CD4-positive, alpha-beta T cell treated with Interleukin-6 at 100 ng/mL for 8 hours (primary cell): ENCODE results near the gene WTAP.
"Not testable (repeated sequence)": the region's sequence is repeated elsewhere in the genome, so short reads cannot be mapped to it uniquely, and the experiment has no call there.

Source experiments
- DNase-seq: peaks from one replicate; pipeline ENCODE4 v3.0.0-alpha.2; 2020; ENCODE audit warnings: mixed read lengths, low spot score

The WTAP gene

DNA sequence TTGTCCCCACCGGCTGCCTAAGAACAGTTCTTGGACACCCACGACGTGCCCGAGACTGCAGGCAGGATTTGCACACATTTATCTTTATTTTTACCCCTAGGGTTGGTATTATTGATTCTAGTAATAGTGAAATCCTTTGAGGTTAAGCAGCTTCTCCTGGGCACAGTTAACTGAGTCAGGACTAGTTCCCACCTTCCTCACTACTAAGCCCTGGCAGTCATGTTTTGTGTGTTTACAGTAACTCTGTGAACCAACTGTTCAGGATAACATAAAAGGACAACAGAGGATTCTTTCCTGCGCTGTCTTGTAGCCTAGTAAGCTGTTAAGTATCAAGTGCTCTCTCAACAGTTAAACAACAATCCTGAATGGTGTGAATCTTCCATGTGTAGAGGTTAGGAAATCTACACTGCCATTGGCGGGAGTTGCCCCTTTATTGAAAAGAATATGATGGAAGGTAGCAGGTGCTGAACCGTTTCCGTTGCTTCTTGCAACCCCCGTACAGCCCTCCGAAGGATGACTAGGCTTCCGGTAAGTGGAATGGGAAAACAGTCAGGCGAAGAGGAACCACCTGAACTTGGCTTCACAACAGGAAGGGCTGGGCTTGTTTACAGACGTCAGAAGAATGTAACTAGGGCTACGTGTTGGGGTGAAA is 33.3 kb upstream of the WTAP start:
- DNase-seq: peak; percentile 47

GRCh38 chr6:159695984-159696383 is 31.3 kb upstream of the WTAP start:
- no peak for DNase-seq

DNA sequence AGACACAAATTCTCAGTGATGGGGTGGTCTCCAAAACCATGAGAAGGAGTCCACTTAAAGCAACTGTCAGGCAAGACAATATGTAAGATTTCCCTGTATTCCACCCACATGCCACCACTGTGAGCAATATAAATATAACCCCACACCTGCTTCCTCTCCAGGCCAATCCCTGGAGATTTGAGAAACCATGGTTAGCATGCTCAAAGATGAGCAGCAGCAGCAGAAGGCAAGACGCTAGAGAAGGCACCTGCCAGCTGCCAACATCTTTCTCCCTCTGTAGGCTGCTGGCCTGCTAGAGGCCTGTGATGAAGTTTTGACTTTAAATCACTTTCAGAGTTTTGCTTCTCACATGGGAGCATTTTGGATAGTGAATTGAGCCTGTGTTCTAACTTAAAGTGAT is 26.3 kb upstream of the WTAP start:
- DNase-seq: no peak

DNA sequence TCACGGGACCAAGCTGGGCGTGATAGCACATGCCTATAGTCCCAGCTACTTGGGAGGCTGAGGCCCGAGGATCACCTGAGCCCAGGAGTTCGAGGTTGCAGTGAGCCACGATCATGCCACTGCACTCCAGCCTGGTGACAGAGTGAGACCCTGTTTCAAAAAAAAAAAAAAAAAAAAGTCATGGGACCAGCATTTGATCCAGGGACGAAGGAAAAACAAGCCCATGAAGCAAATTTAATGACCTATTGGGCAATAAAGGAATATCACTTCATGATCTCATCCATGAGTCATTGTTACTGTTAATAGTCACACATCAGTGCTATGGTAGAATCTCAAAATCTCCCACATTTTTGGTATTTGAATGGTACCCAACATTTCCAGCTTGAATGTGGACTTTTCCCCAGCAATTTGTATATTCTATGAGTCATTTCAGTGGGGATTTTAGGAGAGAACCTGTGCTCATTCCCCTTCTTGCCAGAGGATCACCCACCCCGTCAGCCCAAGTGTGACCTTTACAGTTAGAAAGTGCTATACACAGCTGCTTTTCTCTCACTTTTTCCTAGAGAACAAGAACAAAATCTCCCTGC is 25.8 kb upstream of the WTAP start:
- DNase-seq: no peak

GRCh38 chr6:159710603-159711002 is 16.7 kb upstream of the WTAP start:
- DNase-seq: not testable (repeated sequence)

GRCh38 chr6:159712389-159712788 is 14.9 kb upstream of the WTAP start:
- not testable (repeated sequence) for DNase-seq

GRCh38 chr6:159713984-159714383 is 13.3 kb upstream of the WTAP start:
- DNase-seq: no peak

- no peak for DNase-seq
Observed at GRCh38 chr6:159714404-159714803, 12.9 kb upstream of the WTAP start.

DNA sequence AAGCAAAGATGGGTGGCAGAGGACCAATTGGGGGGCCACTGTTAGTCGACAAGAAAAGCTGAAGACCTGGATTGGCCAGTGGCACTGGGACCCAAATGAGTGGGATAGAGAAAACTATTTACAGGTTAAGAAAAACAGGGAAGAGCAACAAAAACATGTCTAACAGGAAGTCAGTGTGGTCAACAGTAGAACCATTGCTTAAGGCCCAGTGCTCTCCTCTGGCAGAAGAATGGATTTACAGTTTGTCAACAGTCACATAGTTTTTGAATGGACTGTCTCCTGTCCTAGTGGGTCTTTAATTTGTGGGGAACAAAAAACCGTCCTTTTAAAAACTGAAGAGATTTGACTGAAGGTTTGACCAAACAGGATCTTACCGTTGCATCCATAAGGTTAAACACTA is 12.1 kb upstream of the WTAP start:
- DNase-seq: no peak

DNA sequence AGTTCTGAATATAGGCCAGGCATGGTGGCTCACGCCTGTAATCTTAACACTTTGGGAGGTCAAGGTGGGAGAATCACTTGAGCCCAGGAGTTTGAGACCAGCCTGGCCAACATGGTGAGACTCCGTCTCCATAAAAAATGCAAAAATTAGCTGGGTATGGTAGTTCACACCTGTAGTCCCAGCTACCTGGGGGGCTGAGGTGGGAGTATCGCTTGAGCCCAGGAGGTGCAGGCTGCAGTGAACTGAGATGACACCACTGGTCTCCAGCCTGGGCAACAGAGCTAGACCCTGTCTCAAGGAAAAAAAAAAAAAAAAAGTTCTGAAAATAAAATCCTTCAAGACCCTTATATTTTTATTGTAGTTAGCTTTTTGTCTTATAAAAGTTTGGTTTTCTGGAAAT is 11.7 kb upstream of the WTAP start:
- DNase-seq: no peak

DNA sequence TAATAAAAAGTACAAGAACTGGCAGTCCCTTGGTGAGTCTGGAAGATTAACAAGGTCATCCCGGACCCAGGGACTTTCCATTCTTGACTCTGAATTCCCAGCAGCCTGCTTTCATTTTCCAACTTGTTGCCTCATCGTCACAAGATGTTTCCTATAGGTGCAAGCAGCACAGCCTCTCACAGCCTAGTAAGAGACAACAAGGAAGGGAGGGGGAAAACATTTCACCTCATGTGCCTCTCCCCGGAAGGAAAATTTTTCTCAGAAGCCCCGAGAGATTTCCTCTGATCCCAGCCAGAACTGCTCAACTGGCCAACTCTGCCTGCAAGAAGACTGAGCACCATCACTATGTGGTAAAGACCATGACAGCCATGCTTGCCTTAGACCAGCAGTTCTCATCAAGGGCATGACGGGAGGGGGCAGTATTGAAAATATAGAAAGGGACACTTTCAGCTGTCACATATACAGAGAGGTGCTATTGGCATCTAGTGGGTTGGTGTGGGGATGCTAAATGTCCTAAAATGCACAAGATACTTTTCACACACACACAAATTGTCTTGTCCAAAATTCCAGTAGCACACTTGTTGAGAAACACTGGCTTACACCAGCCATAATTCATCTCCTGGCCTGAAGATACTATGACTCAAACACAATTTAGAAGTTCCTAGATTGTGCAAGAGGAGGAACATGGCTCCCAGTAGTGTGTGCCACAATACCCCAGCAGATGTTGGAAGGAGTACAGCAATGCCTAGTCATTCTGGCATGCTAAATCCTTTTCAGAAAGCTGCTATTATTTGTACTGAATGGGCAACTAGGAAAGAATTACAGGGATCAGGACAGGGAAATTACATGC is 10.8 kb upstream of the WTAP start:
- DNase-seq: no peak

GRCh38 chr6:159718634-159719033 is 8.7 kb upstream of the WTAP start:
- DNase-seq: no peak

DNA sequence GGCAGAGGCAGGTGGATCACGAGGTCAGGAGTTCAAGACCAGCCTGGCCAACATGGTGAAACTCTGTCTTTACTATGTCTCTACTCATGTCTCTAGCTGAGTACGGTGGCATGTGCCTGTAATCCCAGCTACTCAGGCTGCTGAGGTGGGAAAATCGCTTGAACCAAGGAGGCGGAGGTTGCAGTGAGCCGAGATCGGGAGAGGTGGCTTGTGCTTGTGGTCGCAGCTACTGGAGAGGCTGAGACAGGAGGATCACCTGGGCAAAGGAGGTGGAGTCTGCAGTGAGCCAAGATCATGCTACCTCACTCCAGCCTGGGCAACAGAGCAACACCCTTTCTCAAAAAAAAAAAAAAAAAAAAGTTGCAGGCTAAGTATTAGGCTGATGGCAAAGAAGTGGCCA is 8.0 kb upstream of the WTAP start:
- no peak for DNase-seq

GRCh38 chr6:159720708-159721107 is 6.6 kb upstream of the WTAP start:
- DNase-seq: peak; percentile 64

- DNase-seq: not testable (repeated sequence)
Observed at GRCh38 chr6:159721981-159722380, 5.3 kb upstream of the WTAP start.

- no peak for DNase-seq
Observed at GRCh38 chr6:159722655-159723054, 4.7 kb upstream of the WTAP start.

DNA sequence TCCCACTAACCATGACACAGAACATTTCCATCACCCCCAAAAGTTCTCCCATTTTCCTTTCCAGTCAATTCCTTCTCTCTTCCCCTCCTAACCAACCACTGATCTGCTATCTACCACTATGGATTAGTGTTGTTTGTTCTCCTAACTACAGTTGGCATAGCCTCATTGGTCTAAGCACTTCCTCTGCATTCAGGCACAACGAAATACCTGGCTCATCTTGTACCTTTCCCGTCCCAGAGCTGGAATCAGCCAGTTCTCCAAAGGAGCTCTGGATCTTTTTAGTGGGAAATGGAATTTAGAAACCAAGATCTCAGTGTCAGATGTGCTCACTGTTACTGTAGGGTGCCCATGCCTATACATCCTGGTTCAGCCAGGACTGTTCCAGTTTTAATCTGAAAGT is 4.0 kb upstream of the WTAP start:
- no peak for DNase-seq

- DNase-seq: no peak
Observed at GRCh38 chr6:159724778-159725177, 2.5 kb upstream of the WTAP start.

DNA sequence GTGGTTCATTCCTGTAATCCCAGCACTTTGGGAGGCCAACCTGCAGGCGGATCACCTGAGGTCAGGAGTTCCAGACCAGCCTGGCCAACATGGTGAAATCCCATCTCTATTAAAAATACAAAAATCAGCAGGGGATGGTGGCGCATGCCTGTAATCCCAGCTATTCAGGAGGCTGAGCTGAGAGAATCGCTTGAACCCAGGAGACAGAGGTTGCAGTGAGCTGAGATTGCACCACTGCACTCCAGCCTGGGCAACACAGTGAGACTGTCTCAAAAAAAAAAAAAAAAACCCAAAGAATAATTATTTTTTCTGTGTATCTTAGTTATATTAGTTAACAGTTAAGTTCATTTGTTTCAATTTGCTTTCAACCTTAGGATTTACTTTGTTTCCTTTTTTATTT is 2.1 kb upstream of the WTAP start:
- DNase-seq: not testable (repeated sequence)

- DNase-seq: no peak
Observed at GRCh38 chr6:159726255-159726917, 920 bp upstream of the WTAP start.

DNA sequence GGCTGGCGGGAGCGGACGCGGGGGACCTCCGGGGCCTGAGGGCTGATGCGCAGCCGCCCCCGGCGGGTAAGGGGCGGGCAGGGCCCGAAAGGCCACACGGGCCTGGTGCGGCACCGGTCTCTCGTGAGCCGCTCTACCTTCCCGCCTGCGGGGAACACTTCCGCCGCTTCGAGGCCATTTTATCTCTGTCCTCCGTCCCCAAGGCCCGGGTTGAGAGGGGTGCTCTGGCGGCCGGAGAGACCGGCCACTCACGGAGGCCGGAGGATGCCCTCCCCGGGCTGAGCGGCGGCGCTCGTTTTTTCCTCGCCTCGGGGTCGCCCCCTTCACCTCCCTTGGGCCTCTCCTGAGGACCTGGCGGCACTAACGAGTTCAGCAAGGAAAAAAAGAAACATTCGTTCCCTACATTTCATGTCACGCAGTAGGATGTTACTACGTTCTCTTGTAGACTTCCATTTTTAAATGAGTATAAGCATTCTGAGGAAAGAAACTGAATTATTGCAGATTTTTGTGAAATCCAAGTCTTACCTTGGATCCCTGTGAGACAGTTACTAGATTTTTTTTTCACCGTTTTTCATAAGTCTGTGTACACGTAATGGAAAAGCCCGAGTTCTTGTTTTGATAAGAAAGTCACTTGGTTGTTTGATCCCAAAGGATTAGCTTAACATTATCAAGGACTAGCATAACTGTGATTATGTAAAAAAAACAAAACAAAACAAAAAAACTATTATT is 575 bp downstream of the WTAP start:
- peak; percentile 31 for DNase-seq

GRCh38 chr6:159728531-159728964 is 1.2 kb downstream of the WTAP start:
- DNase-seq: no peak
